Measurements from ENCODE around the gene C10orf67. TPM values are rescaled to one million over a fixed set of nuclear protein-coding genes. Genes with fewer than 3 reads are reported as not detected.

The C10orf67 gene
- total RNA-seq, 1 experiment from 2014 or later: not detected

DNA sequence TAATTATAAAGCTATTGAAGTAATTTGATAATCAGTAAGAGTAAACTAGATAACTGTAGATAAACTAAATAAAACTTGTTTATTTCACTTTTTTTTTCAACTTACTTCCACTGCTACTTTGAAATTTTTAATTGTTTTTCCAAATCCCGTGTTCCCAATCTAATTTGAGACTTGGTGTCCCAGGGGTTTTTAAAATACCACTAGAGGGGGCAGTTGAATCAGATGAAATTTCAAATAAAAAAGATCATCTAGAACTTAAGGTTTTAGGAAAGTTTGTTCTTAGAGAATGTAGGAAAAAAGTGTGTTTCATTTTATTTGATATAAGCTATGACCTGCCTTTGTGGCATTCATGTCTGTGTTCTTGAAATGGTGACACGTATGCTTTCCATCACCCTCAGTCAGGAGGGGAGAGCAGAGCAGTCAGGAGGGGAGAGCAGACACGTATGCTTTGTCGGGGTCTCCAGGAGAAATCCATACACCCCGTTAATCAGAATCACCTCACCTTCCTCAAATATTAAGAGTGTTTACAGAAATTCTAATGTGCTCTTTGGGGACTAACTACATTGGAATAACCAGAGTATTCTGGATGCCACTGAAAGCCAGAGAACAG, 49.9 kb downstream of the C10orf67 start:
- Histone ChIP-seq H2AFZ (ENCODE audit: low read depth, low read length, poor library complexity, severe bottlenecking) (no peak overlapping the region), H3K79me2 (ENCODE audit: insufficient read depth, low read length) (no peaks in the 10 kb centered on the region), H4K20me1 (ENCODE audit: insufficient read depth) (no peaks in the 10 kb centered on the region), H3K9ac (ENCODE audit: low read length) (no peak overlapping the region), H3K36me3 (ENCODE audit: control insufficient read depth in 1 of 2, insufficient read depth in 2 of 2, low read length in 2 of 2) (no peaks in the 10 kb centered on the region), H3K9me3 (ENCODE audit: control insufficient read depth in 1 of 2, insufficient read depth in 1 of 2, low read depth in 1 of 2, low read length in 2 of 2) (no peaks in the 10 kb centered on the region), H3K4me2 (ENCODE audit: low read length) (no peak overlapping the region), H3K4me3 (replicated peaks in 1 of 2; ENCODE audit: low read depth in 1 of 2, low read length in 2 of 2) (no peak overlapping the region), H3K9me2 (ENCODE audit: insufficient read depth) (no peaks in the 10 kb centered on the region), H3K27ac (ENCODE audit: low read depth, low read length) (no peak overlapping the region), H3K4me1 (ENCODE audit: control insufficient read depth in 1 of 2, insufficient read depth in 2 of 2, low read length in 2 of 2) (no peaks in the 10 kb centered on the region), H3K27me3 (ENCODE audit: insufficient read depth, low read length) (peaks cover 12% of the 10 kb centered on the region)
- TF ChIP-seq JUND (IDR thresholded peaks at IDR 0.05): no peak
- no peak for TF ChIP-seq CBX3 (IDR thresholded peaks at IDR 0.05; ENCODE audit: low read depth)
- TF ChIP-seq RAD21 (IDR thresholded peaks at IDR 0.05; ENCODE audit: low read depth): peak; percentile 45
- TF ChIP-seq, protein P1, sequence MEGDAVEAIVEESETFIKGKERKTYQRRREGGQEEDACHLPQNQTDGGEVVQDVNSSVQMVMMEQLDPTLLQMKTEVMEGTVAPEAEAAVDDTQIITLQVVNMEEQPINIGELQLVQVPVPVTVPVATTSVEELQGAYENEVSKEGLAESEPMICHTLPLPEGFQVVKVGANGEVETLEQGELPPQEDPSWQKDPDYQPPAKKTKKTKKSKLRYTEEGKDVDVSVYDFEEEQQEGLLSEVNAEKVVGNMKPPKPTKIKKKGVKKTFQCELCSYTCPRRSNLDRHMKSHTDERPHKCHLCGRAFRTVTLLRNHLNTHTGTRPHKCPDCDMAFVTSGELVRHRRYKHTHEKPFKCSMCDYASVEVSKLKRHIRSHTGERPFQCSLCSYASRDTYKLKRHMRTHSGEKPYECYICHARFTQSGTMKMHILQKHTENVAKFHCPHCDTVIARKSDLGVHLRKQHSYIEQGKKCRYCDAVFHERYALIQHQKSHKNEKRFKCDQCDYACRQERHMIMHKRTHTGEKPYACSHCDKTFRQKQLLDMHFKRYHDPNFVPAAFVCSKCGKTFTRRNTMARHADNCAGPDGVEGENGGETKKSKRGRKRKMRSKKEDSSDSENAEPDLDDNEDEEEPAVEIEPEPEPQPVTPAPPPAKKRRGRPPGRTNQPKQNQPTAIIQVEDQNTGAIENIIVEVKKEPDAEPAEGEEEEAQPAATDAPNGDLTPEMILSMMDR (IDR thresholded peaks at IDR 0.05 in 2 of 3, conservative IDR thresholded peaks at IDR 0.05 in 1 of 3; ENCODE audit: borderline replicate concordance in 1 of 3, insufficient read depth in 1 of 3, low read depth in 2 of 3, low read length in 2 of 3): peak; percentile 51 to 70 (median 53); a peak in 5 of 6 replicates
- TF ChIP-seq, protein P2, sequence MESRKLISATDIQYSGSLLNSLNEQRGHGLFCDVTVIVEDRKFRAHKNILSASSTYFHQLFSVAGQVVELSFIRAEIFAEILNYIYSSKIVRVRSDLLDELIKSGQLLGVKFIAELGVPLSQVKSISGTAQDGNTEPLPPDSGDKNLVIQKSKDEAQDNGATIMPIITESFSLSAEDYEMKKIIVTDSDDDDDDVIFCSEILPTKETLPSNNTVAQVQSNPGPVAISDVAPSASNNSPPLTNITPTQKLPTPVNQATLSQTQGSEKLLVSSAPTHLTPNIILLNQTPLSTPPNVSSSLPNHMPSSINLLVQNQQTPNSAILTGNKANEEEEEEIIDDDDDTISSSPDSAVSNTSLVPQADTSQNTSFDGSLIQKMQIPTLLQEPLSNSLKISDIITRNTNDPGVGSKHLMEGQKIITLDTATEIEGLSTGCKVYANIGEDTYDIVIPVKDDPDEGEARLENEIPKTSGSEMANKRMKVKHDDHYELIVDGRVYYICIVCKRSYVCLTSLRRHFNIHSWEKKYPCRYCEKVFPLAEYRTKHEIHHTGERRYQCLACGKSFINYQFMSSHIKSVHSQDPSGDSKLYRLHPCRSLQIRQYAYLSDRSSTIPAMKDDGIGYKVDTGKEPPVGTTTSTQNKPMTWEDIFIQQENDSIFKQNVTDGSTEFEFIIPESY (IDR thresholded peaks at IDR 0.05; ENCODE audit: extremely low read depth, insufficient replicate concordance, low read length): no peak
- intact Hi-C loops (cut with micrococcal nuclease): loop anchor here (5.0 kb wide), 1 partner anchor 1302 kb away; no protein-coding TSS in a partner anchor
- no peak for ATAC-seq
- no TSS peak for BruUV-seq (replicated peaks)
- DNase-seq (ENCODE audit: low read depth, low spot score): peak; percentile 10
- CTCF ChIA-PET: interaction anchor here (1.4 to 4.9 kb wide), 3 partner anchors 9 to 203 kb away, joined by 3 to 78 read pairs (median 14); no protein-coding TSS in a partner anchor
- POLR2A ChIA-PET: no interaction called here
- RAD21 ChIA-PET (ENCODE audit: low non-redundant PET in 1 of 2, low total read pairs in 2 of 2, uncharacterized antibody in 2 of 2, unreplicated experiment in 2 of 2): no interaction called here

Measured in HCT116 (cell line).